ENCODE results near the gene USP37.

- no peak for TF ChIP-seq CTCF (conservative IDR thresholded peaks at IDR 0.05; ENCODE audit: low read depth, low read length)
- TF ChIP-seq EZH2 (IDR thresholded peaks at IDR 0.05; ENCODE audit: borderline replicate concordance, low read depth, low read length, poor library complexity, severe bottlenecking), result no peak
These were observed 137.4 kb downstream of the USP37 start for GRCh38 chr2:218430721-218431120.

All from A673 (cell line).